ENCODE data around the gene SIX6.

Gene SIX6

DNA sequence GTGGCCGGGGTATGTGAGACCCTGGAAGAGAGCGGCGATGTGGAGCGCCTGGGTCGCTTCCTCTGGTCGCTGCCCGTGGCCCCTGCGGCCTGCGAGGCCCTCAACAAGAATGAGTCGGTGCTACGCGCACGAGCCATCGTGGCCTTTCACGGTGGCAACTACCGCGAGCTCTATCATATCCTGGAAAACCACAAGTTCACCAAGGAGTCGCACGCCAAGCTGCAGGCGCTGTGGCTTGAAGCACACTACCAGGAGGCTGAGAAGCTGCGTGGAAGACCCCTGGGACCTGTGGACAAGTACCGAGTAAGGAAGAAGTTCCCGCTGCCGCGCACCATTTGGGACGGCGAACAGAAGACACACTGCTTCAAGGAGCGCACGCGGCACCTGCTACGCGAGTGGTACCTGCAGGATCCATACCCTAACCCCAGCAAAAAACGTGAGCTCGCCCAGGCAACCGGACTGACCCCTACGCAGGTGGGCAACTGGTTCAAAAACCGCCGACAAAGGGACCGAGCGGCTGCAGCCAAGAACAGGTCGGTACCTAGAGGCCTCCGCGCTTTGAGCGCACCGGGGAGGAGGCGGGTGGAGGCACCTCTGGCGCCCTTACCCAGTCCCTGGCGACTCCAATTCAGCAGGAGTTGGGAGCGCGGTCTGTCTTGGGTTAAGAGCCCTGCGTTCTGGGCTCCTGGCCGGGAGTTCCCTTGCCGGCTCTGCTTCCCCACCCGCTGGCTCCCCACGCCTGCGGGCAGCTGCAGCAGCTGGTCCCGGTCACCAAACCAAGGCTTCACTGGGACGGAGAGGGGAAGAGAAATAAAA, 700 bp downstream of the SIX6 start:
- TF ChIP-seq, protein P1, sequence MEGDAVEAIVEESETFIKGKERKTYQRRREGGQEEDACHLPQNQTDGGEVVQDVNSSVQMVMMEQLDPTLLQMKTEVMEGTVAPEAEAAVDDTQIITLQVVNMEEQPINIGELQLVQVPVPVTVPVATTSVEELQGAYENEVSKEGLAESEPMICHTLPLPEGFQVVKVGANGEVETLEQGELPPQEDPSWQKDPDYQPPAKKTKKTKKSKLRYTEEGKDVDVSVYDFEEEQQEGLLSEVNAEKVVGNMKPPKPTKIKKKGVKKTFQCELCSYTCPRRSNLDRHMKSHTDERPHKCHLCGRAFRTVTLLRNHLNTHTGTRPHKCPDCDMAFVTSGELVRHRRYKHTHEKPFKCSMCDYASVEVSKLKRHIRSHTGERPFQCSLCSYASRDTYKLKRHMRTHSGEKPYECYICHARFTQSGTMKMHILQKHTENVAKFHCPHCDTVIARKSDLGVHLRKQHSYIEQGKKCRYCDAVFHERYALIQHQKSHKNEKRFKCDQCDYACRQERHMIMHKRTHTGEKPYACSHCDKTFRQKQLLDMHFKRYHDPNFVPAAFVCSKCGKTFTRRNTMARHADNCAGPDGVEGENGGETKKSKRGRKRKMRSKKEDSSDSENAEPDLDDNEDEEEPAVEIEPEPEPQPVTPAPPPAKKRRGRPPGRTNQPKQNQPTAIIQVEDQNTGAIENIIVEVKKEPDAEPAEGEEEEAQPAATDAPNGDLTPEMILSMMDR (IDR thresholded peaks at IDR 0.05), result no peak

GRCh38 chr14:60510254-60510950, 1.5 kb downstream of the SIX6 start:
- TF ChIP-seq, protein P1 (IDR thresholded peaks at IDR 0.05), result no peak

- TF ChIP-seq, protein P1 (IDR thresholded peaks at IDR 0.05), result no peak
These were observed 2.1 kb downstream of the SIX6 start for GRCh38 chr14:60510951-60511599.

DNA sequence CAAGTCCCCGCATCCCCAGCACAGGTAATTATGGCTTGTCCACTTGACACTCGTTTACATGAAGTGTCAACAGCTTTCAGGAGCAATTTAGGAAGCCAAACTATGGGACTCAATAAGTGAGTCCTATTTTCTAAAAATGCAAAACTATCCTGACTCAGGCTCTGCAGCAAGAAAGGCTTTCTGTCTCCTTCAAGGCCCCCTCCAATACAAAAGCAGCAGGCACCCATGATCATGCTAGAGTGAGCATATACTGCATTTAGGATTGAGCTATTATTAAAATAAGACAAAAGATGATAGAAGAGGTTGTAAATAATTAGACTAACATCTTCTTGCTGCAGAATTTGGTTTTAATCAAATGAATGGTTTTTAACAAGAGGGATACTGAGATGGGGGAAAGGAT, 3.2 kb downstream of the SIX6 start:
- TF ChIP-seq, protein P1 (IDR thresholded peaks at IDR 0.05), result no peak

GRCh38 chr14:60512973-60513571, 4.1 kb downstream of the SIX6 start:
- TF ChIP-seq, protein P1 (IDR thresholded peaks at IDR 0.05), result no peak

- TF ChIP-seq, protein P1 (IDR thresholded peaks at IDR 0.05), result no peak
These were observed 5.4 kb downstream of the SIX6 start for GRCh38 chr14:60514378-60514740.

GRCh38 chr14:60514741-60515491, 6.0 kb downstream of the SIX6 start:
- TF ChIP-seq, protein P1 (IDR thresholded peaks at IDR 0.05), result peak; percentile 62
